Anterior cingulate cortex (tissue), 58 donors: ENCODE data around the gene HSPD1.

Experiments
- DNase-seq, 58 donors: peaks; one replicate each; lab custom pipeline; 2025; lab: John Stamatoyannopoulos, UW

HSPD1 gene

GRCh38 chr2:197446844-197447243 is 52.8 kb downstream of the HSPD1 start:
- no peak for DNase-seq

- DNase-seq: no peak
Observed at GRCh38 chr2:197445746-197446145, 53.9 kb downstream of the HSPD1 start.

GRCh38 chr2:197442857-197443256 is 56.8 kb downstream of the HSPD1 start:
- no peak for DNase-seq

- no peak for DNase-seq
Observed at GRCh38 chr2:197437380-197437779, 62.3 kb downstream of the HSPD1 start.
